ENCODE data around the gene MIF.
"Not testable (repeated sequence)": the region's sequence is repeated elsewhere in the genome, so short reads cannot be mapped to it uniquely, and the experiment has no call there.

Gene MIF

DNA sequence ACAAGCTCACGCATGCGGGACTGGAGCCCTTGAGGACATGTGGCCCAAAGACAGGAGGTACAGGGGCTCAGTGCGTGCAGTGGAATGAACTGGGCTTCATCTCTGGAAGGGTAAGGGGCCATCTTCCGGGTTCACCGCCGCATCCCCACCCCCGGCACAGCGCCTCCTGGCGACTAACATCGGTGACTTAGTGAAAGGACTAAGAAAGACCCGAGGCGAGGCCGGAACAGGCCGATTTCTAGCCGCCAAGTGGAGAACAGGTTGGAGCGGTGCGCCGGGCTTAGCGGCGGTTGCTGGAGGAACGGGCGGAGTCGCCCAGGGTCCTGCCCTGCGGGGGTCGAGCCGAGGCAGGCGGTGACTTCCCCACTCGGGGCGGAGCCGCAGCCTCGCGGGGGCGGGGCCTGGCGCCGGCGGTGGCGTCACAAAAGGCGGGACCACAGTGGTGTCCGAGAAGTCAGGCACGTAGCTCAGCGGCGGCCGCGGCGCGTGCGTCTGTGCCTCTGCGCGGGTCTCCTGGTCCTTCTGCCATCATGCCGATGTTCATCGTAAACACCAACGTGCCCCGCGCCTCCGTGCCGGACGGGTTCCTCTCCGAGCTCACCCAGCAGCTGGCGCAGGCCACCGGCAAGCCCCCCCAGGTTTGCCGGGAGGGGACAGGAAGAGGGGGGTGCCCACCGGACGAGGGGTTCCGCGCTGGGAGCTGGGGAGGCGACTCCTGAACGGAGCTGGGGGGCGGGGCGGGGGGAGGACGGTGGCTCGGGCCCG lies at the start of gene MIF:
Gene MIF (plus strand): TSS at position 439 of the 765 bp plus-strand sequence. CDS start 92 bp downstream, at position 531.
- peak; percentile 94 for DNase-seq

DNA sequence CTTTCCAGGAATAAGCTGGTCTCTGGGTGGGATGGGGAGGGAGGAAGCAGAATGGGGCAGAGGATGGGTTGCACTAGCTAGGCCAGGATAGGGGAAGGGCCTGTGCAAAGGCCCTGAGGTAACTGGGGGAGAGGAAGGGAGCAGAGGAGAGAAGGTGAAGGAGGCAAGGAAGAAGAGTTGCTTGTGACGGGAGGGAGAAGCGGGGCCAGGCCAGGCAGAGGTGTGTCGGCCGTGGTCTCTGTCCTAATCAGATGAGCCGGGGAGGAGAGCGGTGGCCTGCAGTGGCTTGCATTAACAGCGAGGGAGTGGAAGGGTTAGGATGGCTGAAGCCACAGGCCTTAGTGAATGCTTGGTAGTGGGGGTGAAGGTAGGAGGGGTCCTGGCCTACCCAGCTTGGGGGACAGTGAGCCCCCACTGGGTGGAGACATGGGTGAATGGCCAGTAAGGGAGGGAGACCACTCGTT lies 49.4 kb upstream of the MIF start:
- no peak for DNase-seq

DNA sequence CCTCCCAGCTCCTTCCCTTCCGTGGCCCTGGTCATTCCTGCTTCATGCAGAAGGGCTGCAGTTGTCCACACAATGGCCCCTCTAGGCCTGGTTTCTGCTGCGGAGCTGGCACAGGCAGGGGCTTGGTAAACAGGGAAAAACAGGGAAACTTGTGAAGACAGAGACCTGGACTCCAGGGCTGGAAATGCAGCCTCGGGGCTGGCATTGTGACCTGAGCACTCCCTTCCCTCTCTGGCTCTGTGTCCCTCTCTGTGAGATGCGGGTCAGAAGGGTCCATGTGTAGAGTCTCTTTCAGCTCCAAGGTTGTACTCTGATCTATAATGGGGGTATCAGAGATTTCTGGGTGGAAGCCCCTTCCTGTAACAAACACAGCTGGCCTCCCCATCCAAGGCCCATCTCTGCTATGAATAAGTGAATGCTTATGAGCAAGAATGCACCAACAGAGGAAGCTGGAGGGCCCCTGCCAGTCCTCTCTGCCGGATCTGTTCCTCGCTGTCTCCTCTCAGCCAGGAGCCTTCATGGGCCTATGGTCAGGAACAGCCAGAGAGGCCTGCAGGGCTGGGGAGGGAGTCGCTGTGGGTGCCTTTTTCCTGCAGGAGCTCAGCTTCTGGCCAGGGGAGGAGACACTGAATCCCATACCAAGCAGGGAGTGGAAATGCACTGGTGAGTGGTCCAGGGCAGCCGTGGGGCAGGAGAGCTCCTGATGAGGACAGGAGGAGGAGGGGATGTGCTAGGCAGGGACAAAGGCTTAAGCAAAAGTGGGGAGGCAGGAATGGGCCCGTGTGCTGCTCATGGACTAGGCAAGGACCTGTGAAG lies 48.7 kb upstream of the MIF start:
- DNase-seq = no peak

DNA sequence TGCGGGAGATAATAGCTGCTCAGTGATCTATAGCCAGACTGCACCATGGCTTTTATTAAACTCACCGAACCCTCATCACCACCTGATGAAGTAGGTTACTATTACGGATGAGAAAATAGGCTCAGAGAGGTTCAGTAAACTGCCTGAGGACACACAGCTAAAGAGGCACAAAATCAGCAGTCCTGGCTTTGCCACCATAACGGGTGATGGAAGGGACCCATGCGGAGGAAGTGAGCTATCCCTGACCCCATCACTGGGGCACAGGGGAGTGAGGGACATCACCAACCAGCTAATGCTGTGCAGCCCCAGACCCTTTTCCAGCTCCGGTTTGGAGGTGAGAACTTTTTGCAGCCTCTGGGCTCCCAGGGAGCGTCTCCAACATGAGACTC lies 48.1 kb upstream of the MIF start:
- no peak for DNase-seq

DNA sequence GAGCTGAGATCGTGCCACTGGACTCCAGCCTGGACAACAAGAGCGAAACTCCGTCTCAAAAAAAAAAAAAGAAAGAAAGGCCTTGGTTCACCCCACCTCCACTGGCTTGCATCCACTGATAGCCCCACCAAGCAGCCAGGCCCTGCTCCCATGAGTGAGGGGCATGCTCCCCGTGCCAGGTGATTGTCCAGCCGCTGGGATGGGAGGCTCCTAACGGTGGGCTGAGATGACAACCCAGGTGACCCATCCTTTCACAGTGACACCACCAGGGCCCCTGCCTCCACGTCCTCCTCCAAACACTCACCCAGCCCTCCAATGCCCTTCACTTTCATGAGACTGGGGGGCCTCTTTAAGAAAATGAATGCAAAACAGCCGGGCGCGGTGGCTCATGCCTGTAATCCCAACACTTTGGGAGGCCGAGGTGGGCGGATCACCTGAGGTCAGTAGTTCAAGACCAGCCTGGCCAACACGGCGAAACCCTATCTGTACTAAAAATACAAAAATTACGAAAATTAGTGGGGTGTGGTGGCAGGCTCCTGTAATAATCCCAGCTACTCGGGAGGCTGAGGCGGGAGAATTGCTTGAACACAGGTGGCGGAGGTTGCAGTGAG lies 46.8 kb upstream of the MIF start:
- no peak for DNase-seq

DNA sequence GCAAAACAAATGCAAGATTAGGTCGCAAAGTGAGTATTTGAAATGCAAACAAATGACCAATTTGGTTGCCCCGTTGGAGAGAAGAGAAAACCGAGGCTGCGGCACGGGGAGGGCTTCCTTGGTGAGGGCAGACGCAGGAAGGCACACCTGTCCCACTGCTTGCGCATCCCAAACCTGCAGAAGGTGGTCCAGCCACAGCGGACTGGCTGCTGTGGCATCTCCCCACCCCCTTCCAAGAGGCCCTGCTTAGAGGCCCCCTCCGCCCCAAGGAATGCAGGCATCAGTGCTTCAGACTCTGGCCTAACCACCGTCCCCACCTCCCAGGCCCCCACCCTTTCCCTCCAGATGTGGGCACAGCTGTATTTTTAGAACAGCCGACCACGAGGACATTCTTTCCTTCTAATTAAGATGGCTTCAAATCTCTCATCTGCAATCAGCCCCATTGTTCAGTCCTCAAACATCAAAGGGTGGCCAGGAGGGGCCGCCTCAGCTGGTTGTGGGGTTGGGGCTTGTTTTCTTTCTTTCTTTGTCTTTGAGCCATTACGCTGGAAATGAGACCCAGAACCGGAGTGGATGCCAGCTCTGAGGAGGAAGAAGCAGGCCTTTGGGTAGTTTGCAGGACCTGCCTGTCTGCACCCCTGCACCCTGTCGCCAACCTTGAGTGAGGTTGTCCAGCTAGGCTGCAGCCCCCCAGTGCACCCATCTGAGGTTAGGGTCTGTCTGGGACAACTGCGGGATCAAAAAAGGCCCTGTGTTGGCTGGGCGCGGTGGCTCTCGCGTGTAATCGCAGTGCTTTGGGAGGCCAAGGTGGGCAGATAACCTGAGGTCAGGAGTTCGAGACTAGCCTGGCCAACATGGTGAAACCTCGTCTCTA lies 46.0 kb upstream of the MIF start:
- DNase-seq = no peak

DNA sequence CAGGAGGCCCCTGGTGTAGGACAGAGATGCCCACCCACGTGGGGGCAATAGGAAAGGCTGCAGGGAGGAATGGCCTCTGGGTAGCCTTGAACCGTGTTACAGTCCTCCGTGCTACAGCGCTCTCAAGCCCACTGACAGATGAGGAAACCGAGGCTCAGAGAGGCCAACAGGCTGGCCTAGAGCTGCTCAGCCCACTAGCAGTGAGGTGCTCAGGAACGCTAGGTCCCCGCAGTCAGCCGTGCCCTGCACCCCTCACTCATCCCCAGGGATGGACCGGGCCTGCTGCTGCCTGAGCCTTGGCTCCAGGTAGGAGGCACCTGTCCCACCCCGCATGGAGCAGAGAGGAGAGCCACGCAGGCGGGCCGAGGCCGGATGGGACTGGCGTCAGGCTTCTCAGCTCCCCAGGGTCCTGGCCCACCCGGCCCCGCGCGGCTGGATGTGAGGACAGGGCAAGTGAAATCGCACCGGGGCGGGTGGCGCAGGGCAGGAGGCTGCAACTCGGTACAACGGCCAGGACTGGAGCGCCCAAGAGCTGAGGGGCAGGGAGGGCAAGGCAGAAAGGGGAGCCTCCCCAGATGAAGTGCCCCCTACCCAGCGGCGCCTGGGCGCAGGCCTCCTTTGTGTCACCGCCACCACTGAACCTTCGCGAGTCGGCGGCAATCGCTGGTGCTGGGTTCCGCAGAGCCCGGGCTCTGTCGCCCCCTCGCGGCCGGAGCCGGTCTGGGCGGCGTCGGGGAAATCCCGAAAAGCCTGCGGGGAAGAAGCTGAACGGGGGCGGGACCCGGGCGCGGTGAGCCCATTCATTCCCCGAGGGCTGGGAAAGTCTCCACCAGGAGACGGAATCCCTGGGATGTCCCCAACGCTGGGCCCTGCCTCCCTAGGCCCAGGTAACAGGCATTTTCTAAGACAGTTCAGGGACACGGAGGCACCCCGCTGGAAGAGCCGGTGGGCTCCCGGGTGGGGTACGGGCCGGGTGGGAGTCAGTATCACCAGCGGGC lies 44.9 kb upstream of the MIF start:
- peak; percentile 73 for DNase-seq

DNA sequence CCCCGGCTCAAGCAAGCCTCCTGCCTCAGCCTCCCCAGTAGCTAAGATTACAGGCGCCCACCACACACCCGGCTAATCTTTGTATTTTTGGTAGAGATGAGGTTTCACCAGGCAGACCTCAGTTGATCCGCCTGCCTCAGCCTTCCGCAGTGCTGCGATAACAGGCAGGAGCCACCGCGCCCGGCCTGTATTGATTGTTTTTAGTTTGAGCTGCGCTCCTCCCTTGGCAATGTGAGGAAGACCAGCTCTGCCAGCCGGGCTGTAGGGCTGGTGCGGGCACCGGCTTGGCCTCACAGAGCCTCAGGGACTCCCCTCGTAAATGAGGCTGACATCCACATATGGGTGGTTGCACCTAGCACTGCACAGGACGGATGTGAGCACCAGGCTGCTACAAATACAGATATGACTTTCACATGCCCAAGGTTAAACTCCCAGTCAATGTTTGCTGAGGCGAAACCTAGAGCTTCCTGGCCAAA lies 44.0 kb upstream of the MIF start:
- DNase-seq = no peak

DNA sequence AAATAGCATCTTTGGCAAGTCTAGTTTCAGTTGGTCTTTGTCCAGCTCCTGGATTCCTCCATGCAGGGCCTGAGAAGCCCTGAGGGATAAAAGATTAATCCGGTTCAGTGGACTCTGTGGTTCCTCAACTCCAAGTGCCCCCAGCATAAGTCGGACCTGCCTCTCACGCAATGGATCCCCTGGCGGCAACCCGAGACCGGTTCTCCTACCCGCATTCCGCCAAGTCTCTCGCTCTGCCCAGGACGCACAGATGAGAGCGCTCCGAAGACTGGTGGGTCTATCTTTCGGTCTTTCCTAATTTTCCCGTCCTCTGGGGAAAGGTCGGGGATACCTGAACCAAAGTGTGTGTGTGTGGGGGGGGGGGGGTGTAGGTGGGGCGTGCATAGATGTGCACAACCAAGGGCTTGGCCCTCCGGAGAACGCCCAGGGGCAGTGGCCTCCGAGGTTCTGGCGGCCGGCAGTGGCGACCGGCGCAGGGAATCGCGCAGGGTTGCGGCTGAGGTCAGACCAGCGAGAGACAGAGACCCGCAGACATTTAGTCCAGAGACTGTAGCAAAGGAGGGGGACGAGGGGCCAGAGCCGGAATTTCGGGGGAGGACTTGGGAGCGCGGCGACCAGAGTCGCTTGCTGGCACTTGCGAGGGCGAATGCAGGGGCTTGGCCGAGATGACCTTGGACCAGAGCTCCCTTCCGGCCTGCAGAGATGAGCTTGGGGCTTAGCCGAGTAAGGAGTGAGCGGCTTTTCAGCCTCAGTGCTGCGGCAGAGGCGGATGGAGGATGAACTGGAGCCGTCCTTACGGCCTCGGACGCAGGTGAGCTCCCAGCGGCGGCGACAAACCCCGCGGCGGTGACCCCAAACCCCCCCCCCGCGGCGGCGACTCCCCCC lies 37.2 kb upstream of the MIF start:
- DNase-seq = peak; percentile 12

DNA sequence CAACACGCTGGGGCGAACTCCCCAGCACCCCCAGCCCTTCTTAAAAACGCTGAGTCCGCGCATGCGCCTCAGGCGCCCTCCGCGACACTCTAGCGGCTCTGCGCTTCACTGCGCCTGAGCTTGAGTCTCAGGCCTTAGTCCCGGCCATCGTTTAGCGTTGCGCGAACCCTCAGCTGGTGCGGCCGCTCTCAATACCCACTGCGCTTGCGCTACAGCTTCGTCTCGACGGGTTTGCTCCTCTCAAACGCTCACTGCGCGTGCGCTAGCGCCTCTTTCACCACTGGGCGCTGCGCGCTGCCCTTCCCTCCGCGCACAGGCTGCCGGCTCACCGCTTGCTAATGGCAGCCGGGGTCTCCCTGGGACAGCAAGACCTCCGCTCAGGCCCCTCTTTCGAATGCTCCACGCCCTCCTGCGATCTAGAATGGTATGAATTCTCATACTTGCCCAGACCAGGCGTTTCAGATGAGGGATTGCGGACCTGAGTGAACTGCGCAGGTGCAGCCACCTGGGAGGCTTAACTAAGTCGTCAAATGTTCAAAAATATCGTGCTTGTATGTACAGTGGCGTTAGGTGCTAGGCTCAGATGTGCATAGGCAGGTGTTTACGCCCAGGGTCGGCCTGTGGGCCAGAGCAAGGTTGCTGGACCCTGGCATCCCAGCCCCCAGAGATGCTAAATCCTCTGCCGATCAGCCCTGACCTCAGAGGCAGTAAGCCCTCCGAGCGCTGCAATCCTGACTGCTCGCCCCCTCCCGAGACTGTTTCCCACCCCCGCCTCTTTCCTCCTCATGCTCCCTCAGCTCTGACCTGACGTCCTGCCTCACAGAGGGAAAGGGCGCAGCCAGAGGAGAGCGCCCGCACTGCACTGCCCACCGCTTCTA lies 36.3 kb upstream of the MIF start, which contains the start of gene SLC2A11:
Gene SLC2A11 (plus strand): TSS at position 270 of the 878 bp plus-strand sequence. CDS start 125 bp downstream, at position 395.
- DNase-seq = peak; percentile 97

DNA sequence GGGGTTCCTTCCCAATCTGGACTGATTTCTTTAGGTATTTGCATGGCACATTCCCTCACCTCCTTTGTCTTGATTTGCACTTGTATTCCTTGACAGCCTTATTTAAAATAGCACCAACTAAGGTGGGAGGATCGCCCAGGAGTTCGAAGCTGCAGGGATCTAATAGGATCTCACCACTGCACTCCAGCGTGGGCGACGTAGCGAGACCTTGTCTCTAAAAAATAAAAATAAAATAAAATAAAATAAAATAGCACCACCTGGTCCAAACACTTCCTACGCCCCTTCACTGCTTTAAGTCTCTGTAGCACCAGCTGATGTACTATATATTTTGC lies 35.7 kb upstream of the MIF start:
- no peak for DNase-seq

DNA sequence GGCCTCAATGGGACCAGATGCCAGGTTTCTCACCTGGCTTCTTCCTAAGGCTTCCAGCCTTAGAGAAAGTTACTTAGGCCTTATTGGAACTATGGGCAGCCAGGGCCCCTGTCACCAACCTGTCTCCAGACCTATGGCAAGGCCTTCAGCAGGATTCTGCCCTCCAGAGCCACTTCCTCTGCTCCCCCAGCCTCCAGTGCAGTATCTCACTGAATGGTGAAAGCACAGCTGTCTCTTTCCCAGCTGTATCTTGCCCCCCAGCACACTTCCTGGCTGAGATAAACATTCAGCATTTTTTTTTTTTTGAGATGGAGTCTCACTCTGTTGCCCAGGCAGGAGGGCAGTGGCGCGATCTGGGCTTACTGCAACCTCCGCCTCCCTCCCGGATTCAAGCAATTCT lies 35.0 kb upstream of the MIF start:
- no peak for DNase-seq

DNA sequence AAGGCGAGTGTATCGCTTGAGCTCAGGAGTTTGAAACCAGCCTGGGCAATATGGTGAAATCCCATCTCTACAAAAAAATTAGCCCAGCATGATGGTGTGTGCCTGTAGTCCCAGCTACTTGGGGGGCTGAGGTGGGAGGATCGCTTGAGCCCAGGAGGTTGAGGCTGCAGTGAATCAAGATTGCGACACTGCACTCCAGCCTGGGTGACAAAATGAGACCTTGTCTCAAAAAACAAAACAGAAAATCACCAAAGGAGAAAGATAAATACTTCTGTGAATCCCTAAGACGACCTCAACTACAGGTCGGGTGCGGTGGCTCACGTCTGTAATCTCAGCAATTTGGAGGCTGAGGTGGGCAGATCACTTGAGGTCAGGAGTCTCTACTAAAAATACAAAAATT lies 34.0 kb upstream of the MIF start:
- DNase-seq = not testable (repeated sequence)

DNA sequence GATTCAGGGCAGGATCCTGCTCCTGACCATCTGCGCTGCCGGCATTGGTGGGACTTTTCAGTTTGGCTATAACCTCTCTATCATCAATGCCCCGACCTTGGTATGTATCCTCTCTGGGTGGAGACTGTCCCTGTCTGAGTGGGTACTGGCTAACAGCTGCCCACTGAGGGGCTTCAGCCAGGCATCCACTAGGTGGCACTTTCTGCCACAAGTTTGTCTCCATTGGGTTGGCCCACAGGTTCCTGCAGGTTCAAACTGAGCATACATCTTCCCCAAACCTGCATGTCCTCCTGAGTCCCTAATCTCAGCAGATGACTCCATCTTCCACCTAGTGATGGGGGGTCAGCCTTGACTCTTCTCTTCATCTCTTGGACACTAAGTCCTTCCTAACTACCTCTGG lies 32.1 kb upstream of the MIF start:
- peak; percentile 20 for DNase-seq

DNA sequence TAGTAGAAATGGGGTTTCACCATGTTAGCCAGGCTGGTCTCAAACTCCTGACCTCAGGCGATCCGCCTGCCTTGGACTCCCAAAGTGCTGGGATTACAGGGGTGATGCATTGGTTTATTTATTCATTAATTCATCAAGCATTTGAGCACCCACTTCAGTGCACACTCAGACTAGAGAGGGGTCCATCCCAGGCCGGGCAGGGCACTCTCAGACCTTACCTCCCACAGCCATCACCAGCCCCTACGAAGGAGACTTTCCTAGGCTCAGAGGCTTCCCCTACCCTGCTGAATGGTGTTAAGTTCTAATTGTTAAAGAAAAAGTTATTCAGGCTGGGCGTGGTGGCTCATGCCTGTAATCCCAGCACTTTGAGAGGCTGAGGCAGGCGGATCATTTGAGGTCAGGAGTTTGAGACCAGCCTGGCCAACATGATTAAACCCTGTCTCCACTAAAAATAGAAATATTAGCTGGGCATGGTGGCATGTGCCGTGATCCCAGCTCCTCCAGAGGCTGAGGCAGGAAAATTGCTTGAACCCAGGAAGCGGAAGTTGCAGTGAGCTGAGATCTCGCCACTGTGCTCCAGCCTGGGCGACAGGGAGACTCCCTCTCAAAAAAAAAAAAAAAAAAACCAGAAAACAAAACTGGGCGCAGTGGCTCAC lies 29.6 kb upstream of the MIF start:
- DNase-seq = not testable (repeated sequence)

DNA sequence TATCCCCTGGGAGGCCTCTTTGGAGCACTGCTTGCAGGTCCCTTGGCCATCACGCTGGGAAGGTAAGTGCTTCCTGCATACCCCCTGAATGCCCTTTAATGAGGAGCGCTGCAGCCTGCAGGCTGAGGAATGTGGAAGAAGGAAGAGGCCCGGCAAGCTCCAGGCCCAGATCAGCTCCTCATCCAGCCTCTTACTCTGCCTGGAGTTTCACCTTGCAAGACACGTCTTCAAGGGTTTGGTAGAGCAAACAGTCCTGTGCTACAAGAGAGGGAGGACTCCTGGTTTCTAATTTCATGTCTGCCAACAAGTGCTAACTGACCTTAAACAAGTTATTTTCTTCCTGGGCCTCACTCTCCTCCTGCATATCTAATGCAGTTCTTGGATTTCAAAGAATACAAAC lies 25.6 kb upstream of the MIF start:
- no peak for DNase-seq

DNA sequence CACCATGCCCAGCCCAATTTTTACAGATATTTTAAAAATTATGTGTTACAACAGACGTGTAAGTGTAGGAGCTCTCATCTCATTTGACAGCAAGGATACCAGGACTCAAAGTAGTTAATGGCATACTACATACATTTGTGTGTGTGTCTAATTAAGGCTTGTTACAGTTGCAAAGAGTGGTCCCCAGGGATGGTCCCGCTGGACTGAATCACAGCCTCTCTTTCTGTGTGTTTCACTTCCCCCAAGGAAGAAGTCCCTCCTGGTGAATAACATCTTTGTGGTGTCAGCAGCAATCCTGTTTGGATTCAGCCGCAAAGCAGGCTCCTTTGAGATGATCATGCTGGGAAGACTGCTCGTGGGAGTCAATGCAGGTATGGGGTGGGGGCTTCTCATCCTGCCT lies 19.3 kb upstream of the MIF start:
- no peak for DNase-seq

DNA sequence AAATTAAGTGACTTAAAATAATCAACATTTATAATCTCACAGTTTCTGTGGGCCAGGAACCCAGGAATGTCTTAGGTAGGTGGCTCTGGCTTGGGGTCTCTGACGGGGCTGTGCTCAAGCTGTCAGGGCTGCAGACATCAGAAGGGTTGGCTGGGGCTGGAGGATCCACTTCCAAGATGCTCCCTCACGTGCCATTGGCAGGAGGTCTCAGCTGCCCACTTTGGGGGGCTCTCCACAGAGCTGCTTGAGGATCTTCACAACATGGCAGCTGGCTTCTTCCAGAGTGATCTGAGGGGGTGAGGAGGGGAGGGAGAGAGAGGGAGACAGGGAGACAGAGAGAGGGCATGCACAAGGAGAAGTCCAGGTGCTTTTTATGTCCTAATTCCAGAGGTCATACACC lies 18.4 kb upstream of the MIF start:
- DNase-seq = no peak

DNA sequence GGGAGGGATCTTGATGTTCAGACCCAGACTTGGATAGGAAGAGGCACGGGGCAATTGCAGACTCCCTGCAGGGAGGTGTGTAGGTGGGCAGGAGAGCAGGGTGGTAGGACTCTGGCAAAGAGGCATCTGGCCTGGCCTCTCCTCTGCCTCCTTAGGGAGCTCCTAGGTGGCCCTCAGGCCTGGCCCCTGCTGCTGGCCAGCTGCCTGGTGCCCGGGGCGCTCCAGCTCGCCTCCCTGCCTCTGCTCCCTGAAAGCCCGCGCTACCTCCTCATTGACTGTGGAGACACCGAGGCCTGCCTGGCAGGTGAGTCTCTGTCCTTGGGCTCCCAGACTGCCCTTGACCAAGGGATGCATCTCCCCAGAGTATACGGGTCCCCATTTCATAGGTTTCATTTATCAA lies 16.6 kb upstream of the MIF start:
- DNase-seq = no peak

All from NCI-H2171 treated with DMSO at 0.1 percent for 48 hours (cell line).